ENCODE results near the gene DNAJB9.

DNA sequence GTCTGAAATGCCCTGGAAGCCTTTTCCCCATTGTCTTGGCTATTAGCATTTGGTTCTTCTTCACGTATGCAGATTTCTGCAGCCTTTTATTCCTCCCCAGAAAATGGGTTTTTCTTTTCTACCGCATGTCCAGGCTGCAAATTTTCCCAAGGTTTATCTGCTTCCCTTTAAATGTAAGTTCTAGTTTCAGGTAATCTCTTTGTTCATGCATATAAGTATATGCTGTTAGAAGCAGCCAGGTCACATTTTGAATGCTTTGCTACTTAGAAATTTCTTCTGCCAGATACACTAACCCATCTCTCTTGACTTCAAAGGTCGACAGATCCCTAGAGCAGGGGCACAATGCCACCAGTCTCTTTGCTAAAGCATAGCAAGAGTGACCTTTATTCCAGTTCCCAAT, 12.5 kb upstream of the DNAJB9 start:
- TF ChIP-seq SUZ12 (IDR thresholded peaks at IDR 0.05) = no peak
- no peak for TF ChIP-seq SP1 (IDR thresholded peaks at IDR 0.05)
- TF ChIP-seq FOXM1 (IDR thresholded peaks at IDR 0.05; ENCODE audit: borderline replicate concordance) = no peak
- TF ChIP-seq BHLHE40 (IDR thresholded peaks at IDR 0.05; ENCODE audit: borderline replicate concordance) = no peak
- no peak for TF ChIP-seq TARDBP (IDR thresholded peaks at IDR 0.05)
- no peak for TF ChIP-seq ELF4 (IDR thresholded peaks at IDR 0.05)
- TF ChIP-seq NFRKB (IDR thresholded peaks at IDR 0.05) = no peak
- TF ChIP-seq LEF1 (IDR thresholded peaks at IDR 0.05; ENCODE audit: borderline replicate concordance) = no peak
- no peak for TF ChIP-seq HDGF (IDR thresholded peaks at IDR 0.05; ENCODE audit: borderline replicate concordance)
- no peak for TF ChIP-seq ARNT (IDR thresholded peaks at IDR 0.05)
- TF ChIP-seq FOXK2 (IDR thresholded peaks at IDR 0.05) = no peak
- TF ChIP-seq, protein P1, sequence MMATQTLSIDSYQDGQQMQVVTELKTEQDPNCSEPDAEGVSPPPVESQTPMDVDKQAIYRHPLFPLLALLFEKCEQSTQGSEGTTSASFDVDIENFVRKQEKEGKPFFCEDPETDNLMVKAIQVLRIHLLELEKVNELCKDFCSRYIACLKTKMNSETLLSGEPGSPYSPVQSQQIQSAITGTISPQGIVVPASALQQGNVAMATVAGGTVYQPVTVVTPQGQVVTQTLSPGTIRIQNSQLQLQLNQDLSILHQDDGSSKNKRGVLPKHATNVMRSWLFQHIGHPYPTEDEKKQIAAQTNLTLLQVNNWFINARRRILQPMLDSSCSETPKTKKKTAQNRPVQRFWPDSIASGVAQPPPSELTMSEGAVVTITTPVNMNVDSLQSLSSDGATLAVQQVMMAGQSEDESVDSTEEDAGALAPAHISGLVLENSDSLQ (IDR thresholded peaks at IDR 0.05) = no peak
- TF ChIP-seq FOXA1 (IDR thresholded peaks at IDR 0.05) = no peak
- no peak for TF ChIP-seq L3MBTL2 (conservative IDR thresholded peaks at IDR 0.05)
